Measurements from ENCODE around the gene HDAC4.

HDAC4 gene

GRCh38 chr2:239124152-239124899 lies 276.5 kb downstream of the HDAC4 start:
- in situ Hi-C loops (cut with HindIII; ENCODE audit: low pct_unique_long_range_greater_than_20kb, low sequenced_read_pairs) = no loop called here
- no peak for DNase-seq (ENCODE audit: low read depth in 1 of 2, low spot score in 1 of 2)
- no peak for TF ChIP-seq JUND (IDR thresholded peaks at IDR 0.05; ENCODE audit: low read depth)

GRCh38 chr2:239122421-239123110 lies 278.3 kb downstream of the HDAC4 start:
- DNase-seq (ENCODE audit: low read depth in 1 of 2, low spot score in 1 of 2) = no peak
- no peak for TF ChIP-seq JUND (IDR thresholded peaks at IDR 0.05; ENCODE audit: low read depth)

GRCh38 chr2:239121600-239122012 lies 279.2 kb downstream of the HDAC4 start:
- TF ChIP-seq JUND (IDR thresholded peaks at IDR 0.05; ENCODE audit: low read depth) = no peak
- DNase-seq (ENCODE audit: low read depth in 1 of 2, low spot score in 1 of 2) = no peak
- in situ Hi-C loops (cut with HindIII; ENCODE audit: low pct_unique_long_range_greater_than_20kb, low sequenced_read_pairs) = no loop called here

More at GRCh38 chr2:239122421-239123110, 278.3 kb downstream of the HDAC4 start:
- in situ Hi-C loops (cut with HindIII; ENCODE audit: low pct_unique_long_range_greater_than_20kb, low sequenced_read_pairs) = no loop called here

GRCh38 chr2:239120664-239121063 lies 280.2 kb downstream of the HDAC4 start:
- in situ Hi-C loops (cut with HindIII; ENCODE audit: low pct_unique_long_range_greater_than_20kb, low sequenced_read_pairs) = no loop called here
- no peak for DNase-seq (ENCODE audit: low read depth in 1 of 2, low spot score in 1 of 2)
- no peak for TF ChIP-seq JUND (IDR thresholded peaks at IDR 0.05; ENCODE audit: low read depth)

- DNase-seq (ENCODE audit: low read depth in 1 of 2, low spot score in 1 of 2) = no peak
- in situ Hi-C loops (cut with HindIII; ENCODE audit: low pct_unique_long_range_greater_than_20kb, low sequenced_read_pairs) = no loop called here
- TF ChIP-seq JUND (IDR thresholded peaks at IDR 0.05; ENCODE audit: low read depth) = no peak
These were observed 281.3 kb downstream of the HDAC4 start for GRCh38 chr2:239119346-239120126.

- no peak for TF ChIP-seq JUND (IDR thresholded peaks at IDR 0.05; ENCODE audit: low read depth)
- no peak for DNase-seq (ENCODE audit: low read depth in 1 of 2, low spot score in 1 of 2)
- in situ Hi-C loops (cut with HindIII; ENCODE audit: low pct_unique_long_range_greater_than_20kb, low sequenced_read_pairs) = no loop called here
These were observed 282.1 kb downstream of the HDAC4 start for GRCh38 chr2:239118675-239119211.

GRCh38 chr2:239118264-239118663 lies 282.6 kb downstream of the HDAC4 start:
- in situ Hi-C loops (cut with HindIII; ENCODE audit: low pct_unique_long_range_greater_than_20kb, low sequenced_read_pairs) = no loop called here
- DNase-seq (ENCODE audit: low read depth in 1 of 2, low spot score in 1 of 2) = no peak
- no peak for TF ChIP-seq JUND (IDR thresholded peaks at IDR 0.05; ENCODE audit: low read depth)

GRCh38 chr2:239117831-239118230 lies 283.0 kb downstream of the HDAC4 start:
- in situ Hi-C loops (cut with HindIII; ENCODE audit: low pct_unique_long_range_greater_than_20kb, low sequenced_read_pairs) = no loop called here

GRCh38 chr2:239116456-239117246 lies 284.2 kb downstream of the HDAC4 start:
- in situ Hi-C loops (cut with HindIII; ENCODE audit: low pct_unique_long_range_greater_than_20kb, low sequenced_read_pairs) = no loop called here
- DNase-seq (ENCODE audit: low read depth in 1 of 2, low spot score in 1 of 2) = no peak
- TF ChIP-seq JUND (IDR thresholded peaks at IDR 0.05; ENCODE audit: low read depth) = no peak

More at GRCh38 chr2:239117831-239118230, 283.0 kb downstream of the HDAC4 start:
- TF ChIP-seq JUND (IDR thresholded peaks at IDR 0.05; ENCODE audit: low read depth) = no peak
- DNase-seq (ENCODE audit: low read depth in 1 of 2, low spot score in 1 of 2) = no peak

- no peak for DNase-seq (ENCODE audit: low read depth in 1 of 2, low spot score in 1 of 2)
- in situ Hi-C loops (cut with HindIII; ENCODE audit: low pct_unique_long_range_greater_than_20kb, low sequenced_read_pairs) = no loop called here
- no peak for TF ChIP-seq JUND (IDR thresholded peaks at IDR 0.05; ENCODE audit: low read depth)
These were observed 285.2 kb downstream of the HDAC4 start for GRCh38 chr2:239115616-239116015.

GRCh38 chr2:239114616-239115265 lies 286.1 kb downstream of the HDAC4 start:
- in situ Hi-C loops (cut with HindIII; ENCODE audit: low pct_unique_long_range_greater_than_20kb, low sequenced_read_pairs) = no loop called here
- TF ChIP-seq JUND (IDR thresholded peaks at IDR 0.05; ENCODE audit: low read depth) = no peak
- DNase-seq (ENCODE audit: low read depth in 1 of 2, low spot score in 1 of 2) = no peak
